MCF 10A (cell line): ENCODE results near the gene HTR4. TPM values are rescaled to one million over a fixed set of nuclear protein-coding genes. Genes with fewer than 3 reads are reported as not detected.

ENCODE experiments used
- BruUV-seq: library from RNA; stranded (reverse); fragments of 400-500 nt; replicated peaks from 2 replicates; lab custom pipeline; 2021; lab: Mats Ljungman, UMichigan
- CTCF ChIA-PET: fragments of 300-600 bp; sonication (Branson Sonifier 250); formaldehyde crosslinking; extraction: SDS; loops from one replicate; lab custom pipeline; 2021; ENCODE audit warnings: antibody characterized with exemption, inconsistent platforms; lab: Yijun Ruan, JAX
- POLR2A ChIA-PET: fragments of 300-600, 350-650 bp; sonication (Branson Sonifier 250); formaldehyde crosslinking; extraction: SDS; loops from one replicate; lab custom pipeline; 2020; ENCODE audit warnings: antibody characterized with exemption, inconsistent platforms; lab: Yijun Ruan, JAX
- DNase-seq: peaks from one replicate; pipeline ENCODE4 v3.0.0-alpha.2; 2018; ENCODE audit not compliant: unreplicated experiment
- H3K27ac Mint-ChIP-seq: one replicate; pipeline ENCODE4 v1.8.0; 2022; ENCODE audit warnings: mild to moderate bottlenecking, low read depth, mixed read lengths; ENCODE audit not compliant: unreplicated experiment
- H3K27me3 Mint-ChIP-seq: one replicate; pipeline ENCODE4 v1.8.0; 2022; ENCODE audit warnings: mixed read lengths; ENCODE audit not compliant: insufficient read depth, unreplicated experiment
- H3K36me3 Mint-ChIP-seq: one replicate; pipeline ENCODE4 v1.8.0; 2022; ENCODE audit warnings: mild to moderate bottlenecking, moderate library complexity, mixed read lengths; ENCODE audit not compliant: insufficient read depth, unreplicated experiment
- H3K4me1 Mint-ChIP-seq: one replicate; pipeline ENCODE4 v1.8.0; 2022; ENCODE audit warnings: mixed read lengths; ENCODE audit not compliant: insufficient read depth, unreplicated experiment
- H3K4me3 Mint-ChIP-seq: one replicate; pipeline ENCODE4 v1.8.0; 2022; ENCODE audit warnings: mild to moderate bottlenecking, moderate library complexity, mixed read lengths; ENCODE audit not compliant: unreplicated experiment
- H3K9me3 Mint-ChIP-seq: one replicate; pipeline ENCODE4 v1.8.0; 2022; ENCODE audit warnings: mixed read lengths; ENCODE audit not compliant: unreplicated experiment
- intact Hi-C: fragments of 100-400 bp; cut with micrococcal nuclease; formaldehyde crosslinking; loops from 2 replicates; pipeline ENCODE4 v1.14.1; 2022
- total RNA-seq: library from RNA; stranded (reverse); gene quantifications from 2 replicates; pipeline ENCODE4 v1.2.3, GENCODE V29; 2022
- TF ChIP-seq, protein P1 (sequence below): fragments of 200-600 bp; IDR thresholded peaks from one replicate; pipeline ENCODE4 v1.8.0; 2022; ENCODE audit warnings: antibody characterized with exemption, mild to moderate bottlenecking; ENCODE audit not compliant: unreplicated experiment

HTR4 gene
- total RNA-seq, 1 experiment from 2014 or later = not detected

DNA sequence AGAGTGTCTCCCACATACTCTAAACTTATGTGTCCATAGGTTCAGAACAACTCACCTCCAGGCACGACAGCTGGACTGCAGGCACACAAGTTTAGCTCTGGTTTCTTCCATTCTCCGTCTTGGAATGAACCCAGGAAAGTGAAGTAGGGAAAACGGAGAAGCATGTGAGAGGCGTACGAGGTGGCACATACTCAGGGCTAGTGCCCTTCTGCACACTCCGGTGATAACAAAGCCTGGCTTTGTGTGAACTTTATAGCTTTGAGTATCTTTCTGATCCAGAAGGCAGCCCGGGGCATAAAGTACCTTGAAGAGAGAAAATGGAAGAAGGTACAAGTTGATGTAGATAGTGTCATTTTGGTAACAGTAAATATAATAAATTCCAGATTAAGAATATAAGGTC, 11.1 kb upstream of the HTR4 start:
- CTCF ChIA-PET = interaction anchor here (0.6 to 1.2 kb wide), 2 partner anchors 10 to 65 kb away, joined by 3 to 4 read pairs; no protein-coding TSS in a partner anchor

DNA sequence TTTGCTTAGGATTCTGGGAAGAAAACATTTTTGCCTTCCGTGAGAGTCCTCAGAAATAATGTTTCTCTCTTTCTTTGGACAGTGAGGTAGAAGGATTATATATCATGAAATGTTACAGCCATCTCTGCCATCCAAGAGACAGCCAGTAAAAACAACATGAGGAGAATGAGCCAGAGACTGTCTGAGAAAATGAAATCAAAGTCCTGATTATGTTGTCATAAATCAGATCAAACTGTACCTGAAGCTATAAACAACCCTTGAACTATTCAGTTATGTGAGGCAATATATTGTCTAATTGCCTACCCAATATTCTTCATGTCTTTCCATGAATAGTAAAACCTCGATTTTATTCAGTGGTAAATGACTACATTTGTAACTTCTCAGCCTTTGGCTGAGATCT, 9.2 kb upstream of the HTR4 start:
- Mint-ChIP-seq H3K27ac (no peak overlapping the region), H3K4me1 (no peaks in the 10 kb centered on the region), H3K4me3 (no peak overlapping the region), H3K36me3 (no peaks in the 10 kb centered on the region), H3K9me3 (no peaks in the 10 kb centered on the region), H3K27me3 (peaks cover 61% of the 10 kb centered on the region)
- no peak for DNase-seq
- TF ChIP-seq, protein P1, sequence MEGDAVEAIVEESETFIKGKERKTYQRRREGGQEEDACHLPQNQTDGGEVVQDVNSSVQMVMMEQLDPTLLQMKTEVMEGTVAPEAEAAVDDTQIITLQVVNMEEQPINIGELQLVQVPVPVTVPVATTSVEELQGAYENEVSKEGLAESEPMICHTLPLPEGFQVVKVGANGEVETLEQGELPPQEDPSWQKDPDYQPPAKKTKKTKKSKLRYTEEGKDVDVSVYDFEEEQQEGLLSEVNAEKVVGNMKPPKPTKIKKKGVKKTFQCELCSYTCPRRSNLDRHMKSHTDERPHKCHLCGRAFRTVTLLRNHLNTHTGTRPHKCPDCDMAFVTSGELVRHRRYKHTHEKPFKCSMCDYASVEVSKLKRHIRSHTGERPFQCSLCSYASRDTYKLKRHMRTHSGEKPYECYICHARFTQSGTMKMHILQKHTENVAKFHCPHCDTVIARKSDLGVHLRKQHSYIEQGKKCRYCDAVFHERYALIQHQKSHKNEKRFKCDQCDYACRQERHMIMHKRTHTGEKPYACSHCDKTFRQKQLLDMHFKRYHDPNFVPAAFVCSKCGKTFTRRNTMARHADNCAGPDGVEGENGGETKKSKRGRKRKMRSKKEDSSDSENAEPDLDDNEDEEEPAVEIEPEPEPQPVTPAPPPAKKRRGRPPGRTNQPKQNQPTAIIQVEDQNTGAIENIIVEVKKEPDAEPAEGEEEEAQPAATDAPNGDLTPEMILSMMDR = no peak
- CTCF ChIA-PET = interaction anchor here (1.2 kb wide), 1 partner anchor 67 kb away, joined by 5 read pairs; no protein-coding TSS in a partner anchor
- no TSS peak for BruUV-seq
- intact Hi-C loops = no loop called here
- POLR2A ChIA-PET = interaction anchor here (1.1 kb wide), 1 partner anchor 26 kb away, joined by 3 read pairs; no protein-coding TSS in a partner anchor

More for the DNA sequence above, 11.1 kb upstream of the HTR4 start:
- POLR2A ChIA-PET = no interaction called here
- Mint-ChIP-seq H3K27ac (no peak overlapping the region), H3K36me3 (no peaks in the 10 kb centered on the region), H3K9me3 (no peaks in the 10 kb centered on the region), H3K4me3 (no peak overlapping the region), H3K27me3 (peaks cover 42% of the 10 kb centered on the region), H3K4me1 (no peaks in the 10 kb centered on the region)
- no TSS peak for BruUV-seq
- intact Hi-C loops = no loop called here
- TF ChIP-seq, protein P1 = no peak
- DNase-seq = no peak

DNA sequence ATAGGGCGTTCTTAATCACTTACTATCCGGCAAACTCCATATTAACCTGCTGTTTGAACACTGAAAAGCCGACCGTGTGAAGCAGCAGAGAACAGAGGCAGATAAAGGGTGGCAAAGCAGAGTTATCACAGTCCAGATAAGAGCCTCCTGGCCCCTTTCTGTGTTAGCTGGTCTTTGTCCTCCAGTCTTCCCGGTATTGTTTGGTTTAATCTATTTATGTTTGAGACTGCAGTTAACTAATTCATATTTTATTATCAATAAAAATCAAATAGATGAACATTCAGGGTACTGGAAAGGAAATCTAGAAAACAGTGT, 6.0 kb upstream of the HTR4 start:
- CTCF ChIA-PET = interaction anchor here (0.8 to 1.6 kb wide), 2 partner anchors 216 to 702 kb away, joined by 3 to 5 read pairs; no protein-coding TSS in a partner anchor
- POLR2A ChIA-PET = no interaction called here
- intact Hi-C loops = no loop called here
- no TSS peak for BruUV-seq
- Mint-ChIP-seq H3K9me3 (no peaks in the 10 kb centered on the region), H3K27me3 (peaks cover 76% of the 10 kb centered on the region), H3K4me3 (no peak overlapping the region), H3K27ac (no peak overlapping the region), H3K4me1 (no peaks in the 10 kb centered on the region), H3K36me3 (no peaks in the 10 kb centered on the region)
- DNase-seq = no peak
- TF ChIP-seq, protein P1 = no peak

DNA sequence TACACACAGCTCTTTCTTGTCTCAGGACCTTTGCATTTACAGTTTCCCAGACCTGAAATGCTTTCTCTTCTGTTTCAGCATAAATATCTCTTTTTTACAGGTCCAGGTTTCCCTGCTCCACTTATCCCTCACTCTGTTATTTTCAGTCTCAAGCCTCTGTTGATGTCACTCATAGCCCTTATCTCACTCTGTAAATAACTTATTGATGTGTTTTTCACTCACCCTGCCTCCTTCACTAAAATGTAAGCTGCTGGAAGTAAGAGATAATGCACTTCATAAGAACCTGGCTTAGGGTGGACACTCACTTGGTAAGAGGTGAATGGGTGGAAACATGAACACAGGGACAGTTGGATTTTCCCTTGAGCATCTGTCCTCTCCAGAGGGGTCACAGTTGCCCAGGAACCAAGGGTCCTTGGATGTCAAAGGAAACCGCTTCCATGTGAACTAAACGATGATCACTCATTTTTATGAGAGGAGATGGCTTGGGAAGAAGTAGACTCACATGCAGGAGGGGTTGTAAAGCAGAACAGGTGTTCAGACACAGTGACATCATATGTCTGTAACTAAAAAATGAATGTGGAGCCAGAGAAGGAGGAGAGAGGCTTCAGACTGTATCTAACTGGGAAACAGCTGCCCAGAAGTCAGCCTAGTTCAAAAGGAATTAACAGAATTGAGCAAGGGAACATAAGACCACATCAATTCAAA, 5.5 kb upstream of the HTR4 start:
- H3K27ac Mint-ChIP-seq = no peak overlapping the region
- TF ChIP-seq, protein P1 = no peak
- H3K36me3 Mint-ChIP-seq = no peaks in the 10 kb centered on the region
- no peak overlapping the region for H3K4me3 Mint-ChIP-seq
- intact Hi-C loops = no loop called here
- no peaks in the 10 kb centered on the region for H3K9me3 Mint-ChIP-seq
- POLR2A ChIA-PET = no interaction called here
- no TSS peak for BruUV-seq
- CTCF ChIA-PET = interaction anchor here (0.8 to 1.6 kb wide), 2 partner anchors 216 to 702 kb away, joined by 3 to 5 read pairs; no protein-coding TSS in a partner anchor
- peaks cover 78% of the 10 kb centered on the region for H3K27me3 Mint-ChIP-seq
- no peaks in the 10 kb centered on the region for H3K4me1 Mint-ChIP-seq
- DNase-seq = no peak
